ENCODE data around the gene ELANE. TPM values are rescaled to one million over a fixed set of nuclear protein-coding genes. Genes with fewer than 3 reads are reported as not detected.
A peak's percentile ranks its signal among the peaks of the same experiment; 100 is the strongest.
"Not testable (repeated sequence)": the region's sequence is repeated elsewhere in the genome, so short reads cannot be mapped to it uniquely, and the experiment has no call there.

The ELANE gene
- total RNA-seq, 4 donors from 2014 or later, result 0.95 TPM; not detected in 3

GRCh38 chr19:876780-877314, 24.7 kb downstream of the ELANE start:
- DNase-seq, result no peak
- peaks cover 27 to 73% (median 29%) of the 10 kb centered on the region in 3 donors for H3K36me3 ChIP-seq
- no peaks in the 10 kb centered on the region for H3K9me3 ChIP-seq
- H3K27ac ChIP-seq, result no peak overlapping the region
- intact Hi-C loops (cut with DNase I), result no loop called here
- WGBS, 2 donors, result 81 to 85% methylated on average over 4 to 18 of the region's 29 CpGs
- no peak overlapping the region for H3K4me3 ChIP-seq
- no peaks in the 10 kb centered on the region for H3K27me3 ChIP-seq
- TF ChIP-seq, protein P1, sequence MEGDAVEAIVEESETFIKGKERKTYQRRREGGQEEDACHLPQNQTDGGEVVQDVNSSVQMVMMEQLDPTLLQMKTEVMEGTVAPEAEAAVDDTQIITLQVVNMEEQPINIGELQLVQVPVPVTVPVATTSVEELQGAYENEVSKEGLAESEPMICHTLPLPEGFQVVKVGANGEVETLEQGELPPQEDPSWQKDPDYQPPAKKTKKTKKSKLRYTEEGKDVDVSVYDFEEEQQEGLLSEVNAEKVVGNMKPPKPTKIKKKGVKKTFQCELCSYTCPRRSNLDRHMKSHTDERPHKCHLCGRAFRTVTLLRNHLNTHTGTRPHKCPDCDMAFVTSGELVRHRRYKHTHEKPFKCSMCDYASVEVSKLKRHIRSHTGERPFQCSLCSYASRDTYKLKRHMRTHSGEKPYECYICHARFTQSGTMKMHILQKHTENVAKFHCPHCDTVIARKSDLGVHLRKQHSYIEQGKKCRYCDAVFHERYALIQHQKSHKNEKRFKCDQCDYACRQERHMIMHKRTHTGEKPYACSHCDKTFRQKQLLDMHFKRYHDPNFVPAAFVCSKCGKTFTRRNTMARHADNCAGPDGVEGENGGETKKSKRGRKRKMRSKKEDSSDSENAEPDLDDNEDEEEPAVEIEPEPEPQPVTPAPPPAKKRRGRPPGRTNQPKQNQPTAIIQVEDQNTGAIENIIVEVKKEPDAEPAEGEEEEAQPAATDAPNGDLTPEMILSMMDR (IDR thresholded peaks at IDR 0.05), result no peak
- no peak for TF ChIP-seq POLR2A (IDR thresholded peaks at IDR 0.05)
- H3K4me1 ChIP-seq, result peaks cover 8 to 27% (median 9%) of the 10 kb centered on the region in 3 donors

DNA sequence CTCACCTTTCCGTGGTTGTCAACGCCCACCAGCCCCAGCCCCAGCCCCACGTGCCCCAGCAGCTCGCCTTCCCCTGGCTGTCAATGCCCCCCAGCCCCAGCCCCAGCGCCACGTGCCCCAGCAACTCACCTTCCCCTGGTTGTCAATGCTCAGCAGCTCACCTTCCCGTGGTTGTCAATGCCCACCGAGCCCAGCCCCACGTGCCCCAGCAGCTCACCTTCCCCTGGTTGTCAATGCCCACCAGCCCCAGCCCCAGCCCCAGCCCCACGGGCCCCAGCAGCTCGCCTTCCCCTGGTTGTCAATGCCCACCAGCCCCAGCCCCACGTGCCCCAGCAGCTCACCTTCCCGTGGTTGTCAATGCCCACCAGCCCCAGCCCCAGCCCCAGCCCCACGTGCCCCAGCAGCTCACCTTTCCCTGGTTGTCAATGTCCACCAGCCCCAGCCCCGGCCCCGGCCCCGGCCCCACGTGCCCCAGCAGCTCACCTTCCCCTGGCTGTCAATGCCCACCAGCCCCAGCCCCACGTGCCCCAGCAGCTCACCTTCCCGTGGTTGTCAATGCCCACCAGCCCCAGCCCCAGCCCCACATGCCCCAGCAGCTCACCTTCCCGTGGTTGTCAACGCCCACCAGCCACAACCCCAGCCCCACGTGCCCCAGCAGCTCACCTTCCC, 26.0 kb downstream of the ELANE start:
- Histone ChIP-seq H3K4me1 (peaks cover 0 to 17% (median 0%) of the 10 kb centered on the region in 3 donors), H3K36me3 (peaks cover 29 to 86% (median 35%) of the 10 kb centered on the region in 3 donors)
- H3K9me3 ChIP-seq; H3K27me3 ChIP-seq; H3K27ac ChIP-seq; intact Hi-C loops (cut with DNase I); H3K4me3 ChIP-seq; DNase-seq: not testable (repeated sequence)
- no CpG with 5 or more reads among the region's 23 CpGs for WGBS, 2 donors

GRCh38 chr19:878751-879561, 26.9 kb downstream of the ELANE start:
- H3K27me3 ChIP-seq; H3K9me3 ChIP-seq; H3K27ac ChIP-seq; H3K4me3 ChIP-seq; intact Hi-C loops (cut with DNase I): not testable (repeated sequence)
- Histone ChIP-seq H3K36me3 (peaks cover 29 to 86% (median 31%) of the 10 kb centered on the region in 3 donors), H3K4me1 (peaks cover 0 to 14% (median 0%) of the 10 kb centered on the region in 3 donors)
- peak; percentile 50 for DNase-seq
- whole genome bisulfite sequencing, 2 donors, result 68 to 91% methylated on average over 4 to 5 of the region's 24 CpGs

DNA sequence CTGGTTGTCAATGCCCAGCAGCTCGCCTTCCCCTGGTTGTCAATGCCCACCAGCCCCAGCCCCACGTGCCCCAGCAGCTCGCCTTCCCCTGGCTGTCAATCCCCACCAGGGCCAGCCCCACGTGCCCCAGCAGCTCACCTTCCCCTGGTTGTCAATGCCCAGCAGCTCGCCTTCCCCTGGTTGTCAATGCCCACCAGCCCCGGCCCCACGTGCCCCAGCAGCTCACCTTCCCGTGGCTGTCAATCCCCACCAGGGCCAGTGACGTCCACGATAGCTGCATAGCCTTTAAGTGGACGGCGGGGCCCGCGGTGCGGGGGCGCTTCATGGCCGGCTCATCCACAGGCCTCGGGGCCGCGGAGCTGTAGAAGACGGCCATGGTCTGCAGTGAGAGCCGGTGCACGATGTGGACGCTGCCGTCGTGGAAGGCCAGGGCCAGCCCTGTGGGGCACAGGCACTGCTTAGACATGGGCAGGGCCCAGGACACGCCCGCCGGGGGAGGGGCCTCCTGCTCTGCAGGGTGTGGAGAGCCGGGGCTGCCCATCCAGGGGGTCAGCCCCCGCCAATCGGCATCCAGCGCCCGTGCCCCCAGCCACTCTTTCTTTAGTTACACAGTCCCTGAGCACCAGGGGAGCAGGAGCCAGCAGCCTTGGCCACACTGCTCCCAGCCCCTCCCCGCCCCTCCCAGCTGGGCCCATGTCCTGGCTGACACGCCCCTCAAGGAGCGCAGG, 27.8 kb downstream of the ELANE start:
- H3K36me3 ChIP-seq, result peaks cover 36 to 88% (median 37%) of the 10 kb centered on the region in 3 donors
- intact Hi-C loops (cut with DNase I), result no loop called here
- TF ChIP-seq, protein P1 (IDR thresholded peaks at IDR 0.05), result no peak
- TF ChIP-seq POLR2A (IDR thresholded peaks at IDR 0.05), result no peak

GRCh38 chr19:881385-882071, 29.4 kb downstream of the ELANE start:
- no peak for DNase-seq
- peaks cover 0 to 10% (median 0%) of the 10 kb centered on the region in 3 donors for H3K4me1 ChIP-seq
- WGBS, 2 donors, result 94% methylated on average over 15 of the region's 34 CpGs; no CpG with 5 or more reads in 1 of the 2 donors
- no peak overlapping the region for H3K4me3 ChIP-seq
- H3K36me3 ChIP-seq, result peaks cover 40 to 88% (median 49%) of the 10 kb centered on the region in 3 donors
- H3K27ac ChIP-seq, result no peak overlapping the region
- no peaks in the 10 kb centered on the region for H3K27me3 ChIP-seq
- intact Hi-C loops (cut with DNase I), result no loop called here
- H3K9me3 ChIP-seq, result no peaks in the 10 kb centered on the region
- no peak for TF ChIP-seq POLR2A (IDR thresholded peaks at IDR 0.05)
- TF ChIP-seq, protein P1 (IDR thresholded peaks at IDR 0.05), result no peak

More for the DNA sequence above, 27.8 kb downstream of the ELANE start:
- Histone ChIP-seq H3K9me3 (no peaks in the 10 kb centered on the region), H3K4me1 (peaks cover 0 to 12% (median 0%) of the 10 kb centered on the region in 3 donors), H3K27me3 (no peaks in the 10 kb centered on the region), H3K4me3 (no peak overlapping the region), H3K27ac (no peak overlapping the region)
- DNase-seq, result no peak
- 85% methylated on average over 4 of the region's 37 CpGs; no CpG with 5 or more reads in 1 of the 2 donors for WGBS, 2 donors

Data from esophagus squamous epithelium (tissue), 5 donors.